Psoas muscle (tissue), 8 donors: ENCODE data around the gene SLC20A1. TPM values are rescaled to one million over a fixed set of nuclear protein-coding genes. Genes with fewer than 3 reads are reported as not detected.
A peak's percentile ranks its signal among the peaks of the same experiment; 100 is the strongest.

Experiments used
- ATAC-seq, 4 donors: fragments of 200-7000 bp; cut with Tn5 transposase; one replicate each; pipeline ENCODE4 v1.9.1; 2020; ENCODE audit warnings: moderate library complexity in 3 of 4, mild to moderate bottlenecking in 2 of 4
- DNase-seq, 2 donors: peaks; one replicate each; pipeline ENCODE4 v3.0.0-alpha.2; 2020
- H3K27ac ChIP-seq: fragments of 200-600 bp; one replicate; pipeline ENCODE4 v1.8.0; 2022
- H3K27me3 ChIP-seq, 3 donors: fragments of 200-600 bp in 1 of 3; one replicate each; pipeline versions ENCODE4 v1.6.1 to v1.8.0; 2013 to 2022; ENCODE audit warnings: low read length in 2 of 3, mild to moderate bottlenecking in 2 of 3, moderate library complexity in 1 of 3; ENCODE audit not compliant: insufficient read depth in 3 of 3
- H3K36me3 ChIP-seq, 2 donors: fragments of 200-600 bp in 1 of 2; one replicate each; pipeline versions ENCODE4 v1.6.1 to v1.8.0; 2013 to 2022; ENCODE audit warnings: low read depth in 1 of 2, mild to moderate bottlenecking in 1 of 2, moderate library complexity in 1 of 2; ENCODE audit not compliant: insufficient read depth in 1 of 2
- H3K4me1 ChIP-seq: fragments of 200-600 bp; one replicate; pipeline ENCODE4 v1.8.0; 2022
- H3K4me3 ChIP-seq: fragments of 200-600 bp; one replicate; pipeline ENCODE4 v1.8.0; 2022; ENCODE audit warnings: mild to moderate bottlenecking
- H3K9me3 ChIP-seq: fragments of 200-600 bp; one replicate; pipeline ENCODE4 v1.8.0; 2022
- CTCF ChIP-seq: fragments of 200-600 bp; IDR thresholded peaks from one replicate; pipeline ENCODE4 v1.8.0; 2022; ENCODE audit warnings: antibody characterized with exemption
- WGBS, 3 donors: extraction: QIAGEN DNeasy Blood & Tissue Kit; methylation state at CpG; one replicate each; pipeline versions ENCODE4 v1.1.6 to v1.1.7; 2013; 5-methylcytosine and 5-hydroxymethylcytosine counted together
- intact Hi-C, 2 donors: fragments of 100-400 bp; cut with DNase I; formaldehyde crosslinking; loops; one replicate each; pipeline versions ENCODE4 v1.11.0 to v1.14.2; 2022
- polyA plus RNA-seq, 3 donors: library from polyadenylated mRNA; stranded (reverse); fragments of 200-250 nt; gene quantifications; one replicate each; pipeline ENCODE4 v1.2.3, GENCODE V29; 2013
- total RNA-seq, 4 donors: library from RNA; stranded (reverse); fragmentation: NEBNext Ultra II Directional in 2 of 4; extraction: Animal tissue kit (Norgen Biotek cat#: 25700) in 2 of 4; gene quantifications; one replicate each; pipeline versions ENCODE4 v1.2.1 to v1.2.4, GENCODE V29; 2021 to 2023
- donor health status: healthy with polysubstance abuse.
- donor health status: DM: no; HTN: no; CAD: no; lungs with moderate emphysema.
- donor health status: Bipolar disorder and iron deficiency.
- donor health status: healthy.
- donor health status: DM: yes; HTN: yes; CAD: no.
- donor health status: DM: no; HTN: no; CAD: no.
- donor health status: DM: no; HTN: no; CAD: no.
- donor health status: DM: yes; HTN: yes; CAD: no.

SLC20A1 gene
- total and polyA plus RNA-seq, 7 donors = 11.1 to 37.1 (median 16.0) TPM

- no peak for TF ChIP-seq CTCF
- H3K9me3 ChIP-seq = no peaks in the 10 kb centered on the region
- H3K4me3 ChIP-seq = no peak overlapping the region
- peaks cover 21% of the 10 kb centered on the region for H3K4me1 ChIP-seq
- WGBS, 3 donors = 83 to 91% (median 87%) methylated on average over 5 of the region's 5 CpGs
- H3K36me3 ChIP-seq = peaks cover 0 to 15% of the 10 kb centered on the region in 2 donors
- intact Hi-C loops = loop anchor here in 1 of 2 donors (5.0 kb wide), 1 partner anchor 40 kb away; no protein-coding TSS in a partner anchor
- no peaks in the 10 kb centered on the region for H3K27me3 ChIP-seq
- DNase-seq (no peak), ATAC-seq (no peak)
- no peak overlapping the region for H3K27ac ChIP-seq
Observed at GRCh38 chr2:112642561-112642960, 3.2 kb upstream of the SLC20A1 start.

GRCh38 chr2:112642966-112643365, 2.8 kb upstream of the SLC20A1 start:
- no peak overlapping the region for H3K4me3 ChIP-seq
- H3K4me1 ChIP-seq = peaks cover 25% of the 10 kb centered on the region
- no peaks in the 10 kb centered on the region for H3K9me3 ChIP-seq
- intact Hi-C loops = loop anchor here in 1 of 2 donors (5.0 kb wide), 1 partner anchor 39 kb away; no protein-coding TSS in a partner anchor
- peaks cover 0 to 19% of the 10 kb centered on the region in 2 donors for H3K36me3 ChIP-seq
- WGBS, 3 donors = 86 to 90% (median 87%) methylated on average over 7 of the region's 7 CpGs
- no peak for TF ChIP-seq CTCF
- ATAC-seq (no peak), DNase-seq (no peak)
- H3K27me3 ChIP-seq = no peaks in the 10 kb centered on the region
- no peak overlapping the region for H3K27ac ChIP-seq

- peak overlapping the region; percentile 95 for H3K27ac ChIP-seq
- DNase-seq (no peak), ATAC-seq (no peak)
- no peaks in the 10 kb centered on the region for H3K9me3 ChIP-seq
- no peaks in the 10 kb centered on the region for H3K27me3 ChIP-seq
- no peak overlapping the region for H3K4me3 ChIP-seq
- peaks cover 0 to 24% of the 10 kb centered on the region in 2 donors for H3K36me3 ChIP-seq
- no peak for TF ChIP-seq CTCF
- intact Hi-C loops = loop anchor here in 1 of 2 donors (5.0 kb wide), 1 partner anchor 39 kb away; no protein-coding TSS in a partner anchor
- peaks cover 30% of the 10 kb centered on the region for H3K4me1 ChIP-seq
- WGBS, 3 donors = 85 to 97% (median 94%) methylated on average over 3 of the region's 3 CpGs
Observed at GRCh38 chr2:112643488-112643887, 2.3 kb upstream of the SLC20A1 start.

- WGBS, 3 donors = 35 to 43% (median 35%) methylated on average over 11 of the region's 11 CpGs
- TF ChIP-seq CTCF = no peak
- Histone ChIP-seq H3K4me3 (peak overlapping the region; percentile 99), H3K4me1 (peaks cover 38% of the 10 kb centered on the region), H3K27me3 (no peaks in the 10 kb centered on the region), H3K36me3 (peaks cover 3 to 33% of the 10 kb centered on the region in 2 donors), H3K27ac (peak overlapping the region; percentile 95), H3K9me3 (no peaks in the 10 kb centered on the region)
- DNase-seq (no peak), ATAC-seq (no peak)
- intact Hi-C loops = loop anchor here in 1 of 2 donors (5.0 kb wide), 1 partner anchor 38 kb away; no protein-coding TSS in a partner anchor
Observed at GRCh38 chr2:112644155-112644932, 1.4 kb upstream of the SLC20A1 start.
